Ishikawa (cell line): ENCODE measurements around the gene URI1.

Experiments used
- CEBPB ChIP-seq: IDR thresholded peaks from 2 replicates; pipeline ENCODE4 v1.6.1; 2012
- CREB1 ChIP-seq: IDR thresholded peaks from 2 replicates; pipeline ENCODE4 v1.6.1; 2012; ENCODE audit warnings: low read depth
- EGR1 ChIP-seq: IDR thresholded peaks from 2 replicates; pipeline ENCODE4 v1.6.1; 2012
- EP300 ChIP-seq: IDR thresholded peaks from 2 replicates; pipeline ENCODE4 v1.6.1; 2012; ENCODE audit warnings: borderline replicate concordance
- RAD21 ChIP-seq: IDR thresholded peaks from 2 replicates; pipeline ENCODE4 v1.6.1; 2012; ENCODE audit warnings: low read depth
- TAF1 ChIP-seq: IDR thresholded peaks from 2 replicates; pipeline ENCODE4 v1.6.1; 2012; ENCODE audit warnings: low read depth, mild to moderate bottlenecking
- TCF12 ChIP-seq: IDR thresholded peaks from 2 replicates; pipeline ENCODE4 v1.6.1; 2012; ENCODE audit warnings: low read depth
- YY1 ChIP-seq: IDR thresholded peaks from 2 replicates; pipeline ENCODE4 v1.6.1; 2012; ENCODE audit warnings: low read depth
- TF ChIP-seq, protein P1 (sequence below): IDR thresholded peaks from 2 replicates; pipeline ENCODE4 v1.6.1; 2012
- TF ChIP-seq, protein P2 (sequence below): IDR thresholded peaks from 2 replicates; pipeline ENCODE4 v1.6.1; 2012; ENCODE audit warnings: low read depth, mild to moderate bottlenecking
- TF ChIP-seq, protein P3 (sequence below): IDR thresholded peaks from 2 replicates; pipeline ENCODE4 v1.6.1; 2012

DNA sequence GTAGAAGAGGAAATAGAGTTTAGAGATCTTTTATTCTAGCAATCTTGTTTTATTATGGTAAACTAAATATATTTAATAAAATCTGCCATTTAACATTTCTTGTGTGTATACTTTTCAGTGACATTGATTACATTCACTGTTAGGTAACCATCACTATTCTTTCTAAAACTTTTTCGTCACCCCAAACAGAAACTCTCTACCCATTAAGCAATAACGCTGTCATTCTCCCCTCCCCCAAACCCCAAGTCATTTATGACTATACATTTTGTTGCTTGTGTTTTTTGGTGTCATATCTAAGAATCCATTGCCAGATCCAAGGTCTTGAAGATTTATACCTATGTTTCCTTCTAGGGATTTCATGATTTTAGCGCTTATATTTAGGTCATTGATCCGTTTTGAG lies 10.6 kb downstream of the URI1 start:
- TF ChIP-seq, protein P1, sequence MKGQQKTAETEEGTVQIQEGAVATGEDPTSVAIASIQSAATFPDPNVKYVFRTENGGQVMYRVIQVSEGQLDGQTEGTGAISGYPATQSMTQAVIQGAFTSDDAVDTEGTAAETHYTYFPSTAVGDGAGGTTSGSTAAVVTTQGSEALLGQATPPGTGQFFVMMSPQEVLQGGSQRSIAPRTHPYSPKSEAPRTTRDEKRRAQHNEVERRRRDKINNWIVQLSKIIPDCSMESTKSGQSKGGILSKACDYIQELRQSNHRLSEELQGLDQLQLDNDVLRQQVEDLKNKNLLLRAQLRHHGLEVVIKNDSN = no peak
- TF ChIP-seq, protein P2, sequence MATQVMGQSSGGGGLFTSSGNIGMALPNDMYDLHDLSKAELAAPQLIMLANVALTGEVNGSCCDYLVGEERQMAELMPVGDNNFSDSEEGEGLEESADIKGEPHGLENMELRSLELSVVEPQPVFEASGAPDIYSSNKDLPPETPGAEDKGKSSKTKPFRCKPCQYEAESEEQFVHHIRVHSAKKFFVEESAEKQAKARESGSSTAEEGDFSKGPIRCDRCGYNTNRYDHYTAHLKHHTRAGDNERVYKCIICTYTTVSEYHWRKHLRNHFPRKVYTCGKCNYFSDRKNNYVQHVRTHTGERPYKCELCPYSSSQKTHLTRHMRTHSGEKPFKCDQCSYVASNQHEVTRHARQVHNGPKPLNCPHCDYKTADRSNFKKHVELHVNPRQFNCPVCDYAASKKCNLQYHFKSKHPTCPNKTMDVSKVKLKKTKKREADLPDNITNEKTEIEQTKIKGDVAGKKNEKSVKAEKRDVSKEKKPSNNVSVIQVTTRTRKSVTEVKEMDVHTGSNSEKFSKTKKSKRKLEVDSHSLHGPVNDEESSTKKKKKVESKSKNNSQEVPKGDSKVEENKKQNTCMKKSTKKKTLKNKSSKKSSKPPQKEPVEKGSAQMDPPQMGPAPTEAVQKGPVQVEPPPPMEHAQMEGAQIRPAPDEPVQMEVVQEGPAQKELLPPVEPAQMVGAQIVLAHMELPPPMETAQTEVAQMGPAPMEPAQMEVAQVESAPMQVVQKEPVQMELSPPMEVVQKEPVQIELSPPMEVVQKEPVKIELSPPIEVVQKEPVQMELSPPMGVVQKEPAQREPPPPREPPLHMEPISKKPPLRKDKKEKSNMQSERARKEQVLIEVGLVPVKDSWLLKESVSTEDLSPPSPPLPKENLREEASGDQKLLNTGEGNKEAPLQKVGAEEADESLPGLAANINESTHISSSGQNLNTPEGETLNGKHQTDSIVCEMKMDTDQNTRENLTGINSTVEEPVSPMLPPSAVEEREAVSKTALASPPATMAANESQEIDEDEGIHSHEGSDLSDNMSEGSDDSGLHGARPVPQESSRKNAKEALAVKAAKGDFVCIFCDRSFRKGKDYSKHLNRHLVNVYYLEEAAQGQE = no peak
- no peak for TF ChIP-seq TCF12
- no peak for TF ChIP-seq EP300
- no peak for TF ChIP-seq EGR1
- no peak for TF ChIP-seq TAF1
- TF ChIP-seq, protein P3, sequence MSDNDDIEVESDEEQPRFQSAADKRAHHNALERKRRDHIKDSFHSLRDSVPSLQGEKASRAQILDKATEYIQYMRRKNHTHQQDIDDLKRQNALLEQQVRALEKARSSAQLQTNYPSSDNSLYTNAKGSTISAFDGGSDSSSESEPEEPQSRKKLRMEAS = no peak
- no peak for TF ChIP-seq CEBPB
- no peak for TF ChIP-seq YY1
- no peak for TF ChIP-seq CREB1
- TF ChIP-seq RAD21 = no peak
